OCI-M1 (cell line): ENCODE data around the gene RAB36.

Source experiments
- DNase-seq: peaks from one replicate; lab custom pipeline; 2025; lab: John Stamatoyannopoulos, UW

RAB36 gene

GRCh38 chr22:23137905-23138561, 7.2 kb upstream of the RAB36 start:
- peak; percentile 22 for DNase-seq

GRCh38 chr22:23138584-23139435, 6.5 kb upstream of the RAB36 start:
- DNase-seq, result no peak

DNA sequence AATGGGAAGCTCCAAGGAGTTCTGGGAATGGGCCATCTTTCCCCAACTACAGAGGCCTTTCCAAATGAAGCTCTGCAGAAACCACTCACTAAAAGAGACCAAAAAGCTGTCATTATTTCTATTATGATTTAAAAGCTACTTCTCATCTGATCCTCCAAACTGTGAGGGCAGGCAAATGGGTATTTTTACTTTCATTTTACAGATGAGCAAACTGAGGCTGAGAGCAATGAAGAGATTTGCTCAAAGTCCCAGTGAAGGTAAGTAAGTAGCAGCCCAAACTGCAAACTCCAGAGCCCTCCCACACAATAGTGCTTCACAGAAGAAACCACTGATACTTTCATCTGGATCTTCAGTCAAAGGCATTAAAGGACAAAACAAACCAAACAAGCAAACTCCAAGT, 4.9 kb upstream of the RAB36 start:
- no peak for DNase-seq

- no peak for DNase-seq
Measured at GRCh38 chr22:23142546-23143105, 2.7 kb upstream of the RAB36 start.

DNA sequence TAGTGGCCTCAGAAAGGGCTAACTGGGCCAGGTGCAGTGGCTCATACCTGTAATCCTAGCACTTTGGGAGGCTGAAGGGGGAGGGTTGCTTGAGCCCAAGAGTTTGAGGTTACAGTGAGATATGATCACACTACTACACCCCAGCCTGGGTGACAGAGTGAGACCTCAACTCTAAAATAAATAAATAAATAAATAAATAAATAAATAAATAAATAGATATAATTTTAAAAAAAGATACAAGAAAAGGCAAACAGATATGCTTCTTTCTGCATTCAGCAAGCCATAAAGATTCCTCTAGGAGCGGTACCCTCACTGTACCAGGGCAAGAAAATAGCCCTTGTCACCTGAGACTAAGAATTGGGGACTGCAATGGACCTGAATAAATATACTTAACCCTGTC, 2.2 kb upstream of the RAB36 start:
- DNase-seq, result no peak

GRCh38 chr22:23144432-23144831, 845 bp upstream of the RAB36 start:
- DNase-seq, result no peak

- no peak for DNase-seq
Measured at GRCh38 chr22:23145878-23146470, 697 bp downstream of the RAB36 start.

DNA sequence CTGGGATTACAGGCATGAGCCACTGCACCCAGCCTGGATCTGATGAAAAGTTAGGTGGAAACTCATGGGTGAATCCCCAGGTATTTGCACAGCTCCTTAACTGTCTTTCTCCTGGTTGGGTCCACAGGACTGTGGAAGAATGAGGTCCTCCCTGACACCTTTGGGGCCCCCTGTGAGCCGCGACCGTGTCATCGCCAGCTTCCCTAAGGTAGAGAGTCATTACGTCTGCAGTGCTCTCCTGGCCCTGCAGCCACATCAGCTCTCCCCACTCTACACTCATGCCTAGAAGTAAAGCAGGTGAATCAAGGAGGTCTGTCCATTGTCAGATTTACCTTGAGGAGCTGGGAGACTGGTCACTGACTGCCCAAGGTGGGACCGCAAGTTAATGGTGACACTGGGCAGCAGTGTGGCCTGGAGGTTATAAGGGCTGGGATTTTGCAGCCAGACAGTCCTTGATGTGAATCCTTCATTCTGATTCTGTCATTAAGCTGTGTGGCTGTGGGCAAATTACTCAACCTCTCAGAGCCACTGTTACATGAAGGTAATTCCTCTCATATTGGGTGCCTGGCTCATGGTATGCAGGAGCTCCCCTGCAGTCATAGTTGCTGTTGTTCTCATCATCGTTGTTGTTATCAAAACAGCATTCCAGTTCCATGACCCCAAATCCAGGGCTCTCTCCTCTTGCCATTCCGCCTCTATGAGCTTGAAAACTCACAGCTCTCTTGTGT, 1.4 kb downstream of the RAB36 start:
- no peak for DNase-seq

GRCh38 chr22:23147617-23148387, 2.5 kb downstream of the RAB36 start:
- peak; percentile 60 for DNase-seq

GRCh38 chr22:23149743-23150238, 4.5 kb downstream of the RAB36 start:
- no peak for DNase-seq

DNA sequence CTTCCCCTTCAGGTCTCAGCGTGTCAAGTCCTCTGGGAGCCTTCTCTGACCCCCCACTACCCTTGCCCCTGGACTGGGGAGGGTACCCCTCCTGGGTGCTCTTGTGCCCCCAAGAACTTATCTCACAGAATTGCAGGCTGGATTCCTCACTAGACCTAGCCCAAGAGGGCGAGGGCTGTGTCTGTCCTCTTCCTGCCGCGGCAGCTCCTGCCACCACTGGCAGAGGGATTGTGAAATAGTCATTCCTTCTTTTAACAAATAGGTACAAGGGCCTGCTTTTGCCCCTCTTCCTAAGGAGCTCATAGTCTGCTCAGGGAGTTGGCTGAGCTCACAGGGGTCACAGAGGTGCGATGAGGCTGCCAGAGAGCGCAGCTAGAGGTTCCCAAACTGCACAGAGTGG, 5.5 kb downstream of the RAB36 start:
- no peak for DNase-seq

GRCh38 chr22:23151827-23152226, 6.5 kb downstream of the RAB36 start:
- no peak for DNase-seq

- no peak for DNase-seq
Measured at GRCh38 chr22:23152238-23153114, 7.2 kb downstream of the RAB36 start.

DNA sequence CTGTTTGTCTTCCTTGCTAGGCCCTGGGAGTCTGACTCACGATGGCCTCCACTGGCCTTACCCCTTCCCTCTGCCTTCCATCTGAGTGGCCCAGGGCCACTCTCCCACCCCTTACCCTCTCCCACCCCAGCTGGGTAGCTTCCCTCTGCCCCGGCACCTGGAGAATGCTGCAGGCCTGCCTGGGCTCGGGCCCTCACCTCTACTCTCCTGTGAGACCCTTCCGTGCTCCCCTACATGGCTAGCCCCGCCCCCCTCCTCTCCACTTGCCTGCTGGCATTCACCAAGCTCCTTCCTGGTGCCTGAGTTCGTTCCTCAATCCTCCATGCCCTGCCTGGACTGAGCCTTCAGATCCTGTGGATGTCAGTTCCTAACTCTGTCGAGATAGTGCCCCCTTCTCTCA, 8.7 kb downstream of the RAB36 start:
- no peak for DNase-seq

DNA sequence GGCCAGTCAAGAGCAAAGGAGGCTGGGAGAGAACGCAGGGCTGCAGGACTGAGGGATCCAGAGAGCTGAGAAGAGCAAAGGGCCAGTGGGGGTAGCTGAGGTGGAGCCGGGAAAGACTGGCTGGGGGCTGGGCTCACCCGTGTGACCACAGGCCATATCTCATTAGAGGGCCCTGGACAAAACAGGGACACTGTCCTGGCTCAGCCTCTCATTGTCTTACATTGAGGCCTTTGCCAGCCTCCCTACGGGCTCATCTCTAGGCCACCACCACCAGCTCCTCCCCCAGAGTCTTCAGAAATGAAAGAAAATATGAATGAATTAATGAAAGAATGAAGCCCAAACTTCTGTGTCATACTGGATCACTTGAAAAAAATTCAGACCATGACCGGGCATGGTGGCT, 9.2 kb downstream of the RAB36 start:
- no peak for DNase-seq

DNA sequence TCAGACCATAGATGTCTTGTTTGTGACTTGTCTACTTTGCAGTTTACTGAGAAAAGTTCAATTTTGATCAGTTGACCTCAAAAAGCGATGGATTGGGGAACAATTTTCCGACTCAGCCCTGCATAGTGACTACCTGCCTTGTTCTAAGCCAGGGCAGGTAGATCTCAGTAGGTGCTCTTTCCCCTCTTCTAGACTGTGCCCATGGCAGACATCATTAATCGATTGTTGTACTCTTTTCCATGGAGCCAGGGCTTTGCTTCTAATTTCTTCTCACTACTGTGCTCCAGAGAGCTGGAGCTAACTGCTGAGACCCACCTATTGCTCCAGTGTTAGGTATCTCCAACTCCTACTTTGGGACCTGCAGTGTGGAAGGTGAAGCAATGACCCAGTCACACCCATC, 9.9 kb downstream of the RAB36 start:
- DNase-seq, result no peak

DNA sequence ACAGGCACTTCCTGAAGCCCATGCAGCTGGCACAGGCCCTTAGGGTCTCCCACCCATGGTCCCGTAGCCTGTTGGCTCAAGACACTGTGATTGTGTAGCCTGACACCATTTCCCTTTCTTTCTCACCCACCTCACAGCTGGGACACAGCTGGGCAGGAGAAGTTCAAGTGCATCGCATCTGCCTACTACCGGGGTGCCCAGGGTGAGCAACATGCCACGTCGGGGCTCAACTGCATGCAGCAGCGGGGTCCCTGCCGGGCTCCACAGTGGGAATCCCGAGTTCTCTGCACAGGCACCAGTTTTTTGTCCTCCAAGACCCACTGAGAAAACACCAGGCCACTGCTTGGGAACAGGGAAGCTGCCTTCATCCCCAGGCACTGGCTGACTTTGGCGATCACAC, 10.6 kb downstream of the RAB36 start:
- no peak for DNase-seq

DNA sequence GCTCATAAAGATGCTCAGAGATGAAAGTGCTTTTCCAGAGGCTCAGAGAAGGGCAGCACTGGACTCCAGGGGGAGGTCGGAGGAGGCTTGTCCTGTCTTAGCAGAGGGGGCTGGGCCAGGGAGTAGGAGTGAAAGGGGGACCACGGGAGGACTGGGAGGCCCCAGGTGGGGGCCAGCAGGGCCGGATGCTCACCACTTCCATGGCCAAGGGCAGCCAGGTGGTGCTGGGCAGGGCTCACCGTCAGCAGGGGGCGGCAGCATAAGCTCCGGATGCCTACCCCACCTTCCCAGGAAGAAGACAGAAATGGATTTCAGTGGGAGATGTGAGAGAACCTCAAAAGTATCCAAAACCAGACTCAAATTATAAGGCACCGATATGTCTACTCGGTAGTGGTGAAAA, 11.0 kb downstream of the RAB36 start:
- DNase-seq, result no peak

DNA sequence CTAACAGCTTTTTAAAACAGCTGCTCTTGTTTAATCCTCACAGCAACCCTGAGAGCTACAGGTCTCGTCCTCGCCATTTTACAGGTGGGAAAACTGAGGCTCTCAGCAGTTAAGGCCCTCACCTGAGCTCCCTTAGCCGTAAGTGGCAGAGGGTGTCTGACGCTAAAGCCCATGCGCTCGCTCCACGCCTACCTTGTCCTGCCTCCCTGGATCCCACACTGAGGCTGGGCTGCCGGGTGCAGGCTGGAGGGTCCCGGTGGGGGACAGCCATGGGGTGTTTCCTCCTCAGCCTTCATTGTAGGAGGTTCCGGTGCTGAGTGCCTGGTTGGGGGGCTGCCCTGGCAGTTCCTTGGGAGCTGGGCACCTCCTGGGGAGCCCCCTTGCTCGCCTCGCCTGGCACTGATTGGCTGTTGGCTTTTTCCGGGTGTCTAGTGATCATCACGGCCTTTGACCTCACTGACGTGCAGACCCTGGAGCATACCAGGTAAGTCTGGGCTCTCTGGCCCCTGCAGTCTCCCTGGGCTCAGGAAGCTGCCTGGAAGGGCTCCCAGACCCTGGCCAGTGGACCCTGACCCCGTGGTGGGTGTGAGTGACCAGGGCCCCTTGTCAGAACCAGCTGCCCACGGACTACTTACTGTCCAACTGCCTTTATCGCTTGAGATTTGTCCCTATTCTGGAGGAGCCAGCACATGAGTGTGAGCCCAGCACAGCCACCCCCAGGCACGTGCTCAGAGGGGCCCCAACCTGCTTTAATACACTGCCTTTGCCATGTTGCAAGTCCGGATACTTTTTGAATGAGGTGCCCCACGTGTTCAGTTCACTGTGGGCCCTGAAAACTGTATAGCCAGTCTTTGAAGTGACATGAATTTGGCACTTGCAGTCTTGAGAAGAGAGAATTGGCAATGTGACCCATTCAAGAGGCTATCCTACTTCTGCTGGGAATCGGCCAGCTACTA, 12.6 kb downstream of the RAB36 start:
- DNase-seq, result no peak
